HCT116 (cell line): Measurements from ENCODE around the gene TAS2R30. TPM values are rescaled to one million over a fixed set of nuclear protein-coding genes. Genes with fewer than 3 reads are reported as not detected.

ENCODE experiments used
- ATAC-seq: fragments of 200-7000 bp; cut with Tn5 transposase; 2 replicates; pipeline ENCODE4 v1.9.1; 2020; ENCODE audit warnings: mild to moderate bottlenecking, moderate library complexity
- BruUV-seq: library from RNA; stranded (reverse); fragments of 400-500 nt; replicated peaks from 2 replicates; lab custom pipeline; 2021; lab: Mats Ljungman, UMichigan
- CTCF ChIA-PET: fragments of 300-600 bp; sonication (Branson Sonifier 250); formaldehyde crosslinking; loops from one replicate; lab custom pipeline; 2021; ENCODE audit warnings: antibody characterized with exemption; lab: Charles Lee
- POLR2A ChIA-PET: fragments of 300-600, 350-600 bp; sonication (Branson Sonifier 250); formaldehyde crosslinking; loops from one replicate; lab custom pipeline; 2021; ENCODE audit warnings: antibody characterized with exemption; lab: Charles Lee
- RAD21 ChIA-PET, 2 experiments: fragments of 300-600 bp; sonication (Branson Sonifier 250); formaldehyde crosslinking; loops; one replicate each; lab custom pipeline; 2023; ENCODE audit warnings: low total read pairs in 2 of 2; ENCODE audit not compliant: uncharacterized antibody in 2 of 2, unreplicated experiment in 2 of 2, low non-redundant PET in 1 of 2; lab: Charles Lee
- DNase-seq: peaks from one replicate; pipeline ENCODE4 v3.0.0-alpha.2; 2010; ENCODE audit warnings: low read depth, low spot score
- H2AFZ ChIP-seq: fragments of 200-600 bp; shearing (Covaris generic), sonication (generic); 2 replicates; pipeline ENCODE4 v1.6.1; 2017; ENCODE audit warnings: low read depth, mixed run types, mixed read lengths, antibody characterized with exemption, low read length; ENCODE audit not compliant: poor library complexity, severe bottlenecking
- H3K27ac ChIP-seq: 2 replicates; pipeline ENCODE4 v1.5.1; 2012; ENCODE audit warnings: low read depth, low read length
- H3K27me3 ChIP-seq: fragments of 200-600 bp; sonication (generic); 2 replicates; pipeline ENCODE4 v1.6.1; 2016; ENCODE audit warnings: mixed run types, low read length, mixed read lengths; ENCODE audit not compliant: insufficient read depth
- H3K36me3 ChIP-seq, 2 experiments: fragments of 200-500 bp in 1 of 2; fragments of 200-600 bp in 1 of 2; sonication (Bioruptor generic) in 1 of 2; sonication (generic) in 1 of 2; 2 replicates each; pipeline versions ENCODE4 v1.5.1 to v1.6.1; 2014 to 2016; ENCODE audit warnings: low read length in 2 of 2, inconsistent platforms in 1 of 2, mixed read lengths in 1 of 2, mixed run types in 1 of 2; ENCODE audit not compliant: insufficient read depth in 2 of 2, control insufficient read depth in 1 of 2
- H3K4me1 ChIP-seq, 2 experiments: fragments of 200-600 bp in 1 of 2; sonication (generic) in 1 of 2; 2 replicates each; pipeline versions ENCODE4 v1.5.1 to v1.6.1; 2012 to 2017; ENCODE audit warnings: low read length in 2 of 2, inconsistent platforms in 1 of 2, mild to moderate bottlenecking in 1 of 2, mixed read lengths in 1 of 2, mixed run types in 1 of 2, moderate library complexity in 1 of 2; ENCODE audit not compliant: insufficient read depth in 2 of 2, control insufficient read depth in 1 of 2
- H3K4me2 ChIP-seq: fragments of 200-600 bp; sonication (generic); 2 replicates; pipeline ENCODE4 v1.6.1; 2017; ENCODE audit warnings: mixed run types, low read length, mixed read lengths
- H3K4me3 ChIP-seq, 2 experiments: fragments of 200-600 bp in 1 of 2; sonication (generic) in 1 of 2; replicated peaks in 1 of 2; 2 replicates each; pipeline ENCODE4 v1.5.1; 2011 to 2016; ENCODE audit warnings: low read length in 2 of 2, control low read depth in 1 of 2, low read depth in 1 of 2, mild to moderate bottlenecking in 1 of 2, mixed read lengths in 1 of 2, mixed run types in 1 of 2
- H3K79me2 ChIP-seq: fragments of 200-600 bp; sonication (generic); 2 replicates; pipeline ENCODE4 v1.6.1; 2017; ENCODE audit warnings: mild to moderate bottlenecking, mixed run types, low read length, moderate library complexity, mixed read lengths; ENCODE audit not compliant: insufficient read depth
- H3K9ac ChIP-seq: fragments of 200-600 bp; sonication (generic); 2 replicates; pipeline ENCODE4 v1.6.1; 2016; ENCODE audit warnings: low read length, mixed read lengths
- H3K9me2 ChIP-seq: fragments of 200-600 bp; sonication (generic), shearing (Covaris generic); 2 replicates; pipeline ENCODE4 v1.6.1; 2017; ENCODE audit warnings: mixed run types, mild to moderate bottlenecking, moderate library complexity; ENCODE audit not compliant: insufficient read depth
- H3K9me3 ChIP-seq, 2 experiments: fragments of 200-500 bp in 1 of 2; fragments of 200-600 bp in 1 of 2; sonication (Bioruptor generic) in 1 of 2; sonication (generic) in 1 of 2; 2 replicates each; pipeline ENCODE4 v1.6.1; 2014 to 2017; ENCODE audit warnings: low read length in 2 of 2, mixed read lengths in 2 of 2, inconsistent platforms in 1 of 2, low read depth in 1 of 2, mild to moderate bottlenecking in 1 of 2, mixed run types in 1 of 2, moderate library complexity in 1 of 2; ENCODE audit not compliant: control insufficient read depth in 1 of 2, insufficient read depth in 1 of 2
- H4K20me1 ChIP-seq: fragments of 200-600 bp; sonication (generic), shearing (Covaris generic); 2 replicates; pipeline ENCODE4 v1.6.1; 2017; ENCODE audit warnings: mixed run types, mild to moderate bottlenecking, moderate library complexity; ENCODE audit not compliant: insufficient read depth
- EGR1 ChIP-seq: IDR thresholded peaks from 2 replicates; pipeline ENCODE4 v1.6.1; 2012; ENCODE audit warnings: low read depth
- EZH2 ChIP-seq: fragments of 200-600 bp; sonication (generic); IDR thresholded peaks from 2 replicates; pipeline ENCODE4 v1.6.1; 2017; ENCODE audit warnings: antibody characterized with exemption, mixed run types
- JUND ChIP-seq: IDR thresholded peaks from 2 replicates; pipeline ENCODE4 v1.6.1; 2012
- POLR2A ChIP-seq: IDR thresholded peaks from 2 replicates; pipeline ENCODE4 v1.7.0; 2011; ENCODE audit warnings: borderline replicate concordance; ENCODE audit not compliant: insufficient read depth, insufficient read length; ENCODE audit errors: extremely low read depth
- SIN3A ChIP-seq: IDR thresholded peaks from 2 replicates; pipeline ENCODE4 v1.6.1; 2012; ENCODE audit warnings: low read depth
- ZNF274 ChIP-seq: fragments of 200-500 bp; sonication (Bioruptor generic); IDR thresholded peaks from 2 replicates; pipeline ENCODE4 v1.6.1; 2014; ENCODE audit warnings: mild to moderate bottlenecking, low read depth, low read length, inconsistent platforms
- intact Hi-C: fragments of 100-400 bp; cut with micrococcal nuclease; formaldehyde crosslinking; loops from 2 replicates; pipeline ENCODE4 v1.10.0; 2022
- total RNA-seq: library from RNA; stranded (reverse); gene quantifications from one replicate; pipeline ENCODE4 v1.2.1, GENCODE V29; 2021; ENCODE audit not compliant: unreplicated experiment
- TF ChIP-seq, protein P1 (sequence below): IDR thresholded peaks from 2 replicates; pipeline ENCODE4 v1.6.1; 2012
- TF ChIP-seq, protein P2 (sequence below): IDR thresholded peaks from 2 replicates; pipeline ENCODE4 v1.6.1; 2012; ENCODE audit warnings: low read depth
- TF ChIP-seq, protein P3 (sequence below): IDR thresholded peaks from 2 replicates; pipeline ENCODE4 v1.6.1; 2012

TAS2R30 gene
- total RNA-seq, 1 experiment from 2014 or later: 1.5 TPM

DNA sequence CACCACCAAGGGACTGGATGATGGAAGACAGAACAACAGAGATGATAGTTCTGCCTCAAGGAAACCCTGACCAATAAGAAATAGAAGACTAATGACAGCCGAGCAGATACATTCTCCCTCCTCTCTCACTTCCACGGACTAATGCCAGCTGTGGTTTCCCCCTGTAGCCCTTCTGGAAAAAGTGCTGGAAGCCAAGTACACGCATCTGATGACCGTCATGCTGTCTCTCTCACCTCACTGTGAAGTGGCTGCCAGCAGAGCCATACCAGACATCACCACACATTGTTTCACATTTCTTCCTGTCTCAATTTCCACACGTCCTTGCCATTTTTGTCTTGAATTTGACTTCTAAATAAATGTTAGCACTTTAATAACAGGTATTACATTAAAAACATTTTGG, 45.2 kb downstream of the TAS2R30 start:
- RAD21 ChIA-PET: no interaction called here
- POLR2A ChIA-PET: no interaction called here
- no peaks in the 10 kb centered on the region for H3K79me2 ChIP-seq
- no peak overlapping the region for H3K27ac ChIP-seq
- no peak overlapping the region for H3K4me2 ChIP-seq
- no peak overlapping the region for H3K9ac ChIP-seq
- H3K4me1 ChIP-seq: no peaks in the 10 kb centered on the region
- no peak overlapping the region for H2AFZ ChIP-seq
- no peaks in the 10 kb centered on the region for H3K36me3 ChIP-seq
- no peak for TF ChIP-seq ZNF274
- TF ChIP-seq, protein P1, sequence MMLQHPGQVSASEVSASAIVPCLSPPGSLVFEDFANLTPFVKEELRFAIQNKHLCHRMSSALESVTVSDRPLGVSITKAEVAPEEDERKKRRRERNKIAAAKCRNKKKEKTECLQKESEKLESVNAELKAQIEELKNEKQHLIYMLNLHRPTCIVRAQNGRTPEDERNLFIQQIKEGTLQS: no peak
- no peak for TF ChIP-seq POLR2A
- TF ChIP-seq, protein P2, sequence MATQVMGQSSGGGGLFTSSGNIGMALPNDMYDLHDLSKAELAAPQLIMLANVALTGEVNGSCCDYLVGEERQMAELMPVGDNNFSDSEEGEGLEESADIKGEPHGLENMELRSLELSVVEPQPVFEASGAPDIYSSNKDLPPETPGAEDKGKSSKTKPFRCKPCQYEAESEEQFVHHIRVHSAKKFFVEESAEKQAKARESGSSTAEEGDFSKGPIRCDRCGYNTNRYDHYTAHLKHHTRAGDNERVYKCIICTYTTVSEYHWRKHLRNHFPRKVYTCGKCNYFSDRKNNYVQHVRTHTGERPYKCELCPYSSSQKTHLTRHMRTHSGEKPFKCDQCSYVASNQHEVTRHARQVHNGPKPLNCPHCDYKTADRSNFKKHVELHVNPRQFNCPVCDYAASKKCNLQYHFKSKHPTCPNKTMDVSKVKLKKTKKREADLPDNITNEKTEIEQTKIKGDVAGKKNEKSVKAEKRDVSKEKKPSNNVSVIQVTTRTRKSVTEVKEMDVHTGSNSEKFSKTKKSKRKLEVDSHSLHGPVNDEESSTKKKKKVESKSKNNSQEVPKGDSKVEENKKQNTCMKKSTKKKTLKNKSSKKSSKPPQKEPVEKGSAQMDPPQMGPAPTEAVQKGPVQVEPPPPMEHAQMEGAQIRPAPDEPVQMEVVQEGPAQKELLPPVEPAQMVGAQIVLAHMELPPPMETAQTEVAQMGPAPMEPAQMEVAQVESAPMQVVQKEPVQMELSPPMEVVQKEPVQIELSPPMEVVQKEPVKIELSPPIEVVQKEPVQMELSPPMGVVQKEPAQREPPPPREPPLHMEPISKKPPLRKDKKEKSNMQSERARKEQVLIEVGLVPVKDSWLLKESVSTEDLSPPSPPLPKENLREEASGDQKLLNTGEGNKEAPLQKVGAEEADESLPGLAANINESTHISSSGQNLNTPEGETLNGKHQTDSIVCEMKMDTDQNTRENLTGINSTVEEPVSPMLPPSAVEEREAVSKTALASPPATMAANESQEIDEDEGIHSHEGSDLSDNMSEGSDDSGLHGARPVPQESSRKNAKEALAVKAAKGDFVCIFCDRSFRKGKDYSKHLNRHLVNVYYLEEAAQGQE: no peak
- TF ChIP-seq SIN3A: no peak
- TF ChIP-seq JUND: no peak
- TF ChIP-seq, protein P3, sequence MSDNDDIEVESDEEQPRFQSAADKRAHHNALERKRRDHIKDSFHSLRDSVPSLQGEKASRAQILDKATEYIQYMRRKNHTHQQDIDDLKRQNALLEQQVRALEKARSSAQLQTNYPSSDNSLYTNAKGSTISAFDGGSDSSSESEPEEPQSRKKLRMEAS: no peak
- no peak for TF ChIP-seq EZH2
- no peak for TF ChIP-seq EGR1
- no peaks in the 10 kb centered on the region for H3K9me3 ChIP-seq
- BruUV-seq: no TSS peak
- CTCF ChIA-PET: no interaction called here
- H3K9me2 ChIP-seq: no peaks in the 10 kb centered on the region
- no peak overlapping the region for H3K4me3 ChIP-seq
- no peaks in the 10 kb centered on the region for H3K27me3 ChIP-seq
- DNase-seq: no peak
- H4K20me1 ChIP-seq: no peaks in the 10 kb centered on the region
- intact Hi-C loops: no loop called here
- ATAC-seq: no peak
